Large intestine (tissue), 12 donors: Measurements from ENCODE around the gene PYROXD2. TPM values are rescaled to one million over a fixed set of nuclear protein-coding genes. Genes with fewer than 3 reads are reported as not detected.
A peak's percentile ranks its signal among the peaks of the same experiment; 100 is the strongest.

Experiments used
- DNase-seq, 2 donors: peaks; one replicate each; pipeline versions ENCODE4 v3.0.0 to v3.0.0-alpha.2; 2013
- H3K27ac ChIP-seq: one replicate; pipeline ENCODE4 v1.5.1; 2013; ENCODE audit warnings: low read length
- H3K27me3 ChIP-seq: 2 replicates; pipeline ENCODE4 v1.6.1; 2013; ENCODE audit warnings: low read length; ENCODE audit not compliant: control insufficient read depth, insufficient read depth
- H3K36me3 ChIP-seq: 2 replicates; pipeline ENCODE4 v1.6.1; 2013; ENCODE audit warnings: low read length; ENCODE audit not compliant: control insufficient read depth, insufficient read depth
- H3K4me1 ChIP-seq: one replicate; pipeline ENCODE4 v1.6.1; 2013; ENCODE audit warnings: low read length; ENCODE audit not compliant: control insufficient read depth, insufficient read depth
- H3K4me3 ChIP-seq: one replicate; pipeline ENCODE4 v1.5.1; 2013; ENCODE audit warnings: low read length
- H3K9me3 ChIP-seq: one replicate; pipeline ENCODE4 v1.6.1; 2013; ENCODE audit warnings: mild to moderate bottlenecking, low read depth, low read length, moderate library complexity; ENCODE audit not compliant: control insufficient read depth
- WGBS: methylation state at CpG from one replicate; pipeline ENCODE4 v1.1.5; 2013; ENCODE audit warnings: low lambda C conversion rate; ENCODE audit not compliant: insufficient coverage; 5-methylcytosine and 5-hydroxymethylcytosine counted together
- long read RNA-seq, 11 donors: transcript quantifications; one replicate each; lab custom pipeline, GENCODE V29; 2026
- polyA plus RNA-seq: library from polyadenylated mRNA; unstranded; fragments of 120-200 nt; gene quantifications from one replicate; pipeline ENCODE4 v1.2.1, GENCODE V29; 2013

Gene PYROXD2
- 14.4 TPM for polyA plus RNA-seq
- long read RNA-seq, donor 1, partial matches to known transcripts, result 0 of 3 reads
- long read RNA-seq, donor 1, other reads (novel, unspliced or antisense), result 0 of 3 reads
- long read RNA-seq, donor 2, partial matches to known transcripts, result 6 of 7 reads
- long read RNA-seq, donor 2, other reads (novel, unspliced or antisense), result 0 of 7 reads
- long read RNA-seq, donor 3, result 0 reads
- long read RNA-seq, donor 4, result 0 reads
- long read RNA-seq, donor 5, result 0 reads
- long read RNA-seq, donor 6, result 0 reads
- long read RNA-seq, donor 7, result 0 reads
- long read RNA-seq, donor 8, result 0 reads
- long read RNA-seq, donor 9, partial matches to known transcripts, result 0 of 1 reads
- long read RNA-seq, donor 9, other reads (novel, unspliced or antisense), result 0 of 1 reads
- long read RNA-seq, donor 10, partial matches to known transcripts, result 13 of 15 reads
- long read RNA-seq, donor 10, other reads (novel, unspliced or antisense), result 0 of 15 reads
- long read RNA-seq, donor 11, partial matches to known transcripts, result 0 of 1 reads
- long read RNA-seq, donor 11, other reads (novel, unspliced or antisense), result 0 of 1 reads

- no peaks in the 10 kb centered on the region for H3K9me3 ChIP-seq
- H3K27ac ChIP-seq, result peak within 1 kb of the TSS; percentile 65
- DNase-seq, result peak; percentile 93 to 95
- peaks cover 43% of the 10 kb centered on the region for H3K36me3 ChIP-seq
- WGBS, result no CpG with 5 or more reads among the region's 25 CpGs
- no peaks in the 10 kb centered on the region for H3K27me3 ChIP-seq
- peaks cover 14% of the 10 kb centered on the region for H3K4me1 ChIP-seq
- peak within 1 kb of the TSS; percentile 50 for H3K4me3 ChIP-seq
Observed at GRCh38 chr10:98414932-98415730, at the start of gene PYROXD2. TSS of gene PYROXD2 (minus strand) at chr10:98415182. CDS start at chr10:98415135, 47 bp downstream.

GRCh38 chr10:98463976-98464754, 49.2 kb upstream of the PYROXD2 start:
- Histone ChIP-seq H3K4me3 (no peak overlapping the region), H3K27me3 (no peaks in the 10 kb centered on the region), H3K27ac (no peak overlapping the region), H3K4me1 (peaks cover 9% of the 10 kb centered on the region), H3K9me3 (no peaks in the 10 kb centered on the region), H3K36me3 (no peaks in the 10 kb centered on the region)
- no peak for DNase-seq
- no CpG with 5 or more reads among the region's 8 CpGs for WGBS

DNA sequence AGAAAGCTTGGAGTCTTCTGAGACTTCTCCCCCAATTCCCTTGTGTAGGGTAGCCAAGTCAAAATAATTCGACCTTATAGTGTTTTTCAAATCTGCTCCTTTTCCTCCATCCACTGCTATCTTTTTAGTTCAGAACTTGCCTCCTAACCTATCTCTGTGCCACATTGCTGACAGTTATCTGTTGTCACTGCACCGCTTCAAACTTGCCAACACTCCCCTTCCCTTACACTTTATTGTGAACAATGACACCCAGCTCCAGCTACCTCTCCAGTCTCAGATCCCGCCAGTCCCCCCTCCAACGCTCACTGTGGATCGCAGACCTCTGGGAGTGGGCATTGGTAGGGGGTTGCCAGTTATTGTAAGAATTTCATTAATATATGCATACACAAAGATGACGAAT, 48.0 kb upstream of the PYROXD2 start:
- Histone ChIP-seq H3K4me1 (peaks cover 9% of the 10 kb centered on the region), H3K27me3 (no peaks in the 10 kb centered on the region), H3K36me3 (no peaks in the 10 kb centered on the region), H3K27ac (no peak overlapping the region), H3K9me3 (no peaks in the 10 kb centered on the region), H3K4me3 (no peak overlapping the region)
- no peak for DNase-seq
- 80% methylated on average over 1 of the region's 6 CpGs for WGBS

DNA sequence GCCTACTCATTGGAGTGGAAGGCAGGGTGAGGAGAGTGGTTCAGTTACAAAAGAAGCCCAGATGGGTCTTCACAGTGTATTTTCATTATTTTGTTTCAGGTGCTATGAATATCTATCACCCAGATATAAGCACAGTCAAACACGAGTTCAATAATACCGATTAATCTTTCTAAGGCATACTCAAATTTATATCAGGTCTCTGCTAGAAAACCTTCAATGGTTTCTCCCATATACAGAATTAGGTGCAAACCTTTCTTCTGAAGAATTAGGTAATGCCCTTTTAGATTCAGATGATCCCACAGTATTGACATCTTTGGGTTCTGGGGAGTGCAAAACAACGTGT, 46.5 kb upstream of the PYROXD2 start:
- H3K4me1 ChIP-seq, result peaks cover 9% of the 10 kb centered on the region
- peak overlapping the region; percentile 59 for H3K27ac ChIP-seq
- WGBS, result 80% methylated on average over 2 of the region's 3 CpGs
- no peak overlapping the region for H3K4me3 ChIP-seq
- no peaks in the 10 kb centered on the region for H3K9me3 ChIP-seq
- no peaks in the 10 kb centered on the region for H3K36me3 ChIP-seq
- no peaks in the 10 kb centered on the region for H3K27me3 ChIP-seq
- no peak for DNase-seq

DNA sequence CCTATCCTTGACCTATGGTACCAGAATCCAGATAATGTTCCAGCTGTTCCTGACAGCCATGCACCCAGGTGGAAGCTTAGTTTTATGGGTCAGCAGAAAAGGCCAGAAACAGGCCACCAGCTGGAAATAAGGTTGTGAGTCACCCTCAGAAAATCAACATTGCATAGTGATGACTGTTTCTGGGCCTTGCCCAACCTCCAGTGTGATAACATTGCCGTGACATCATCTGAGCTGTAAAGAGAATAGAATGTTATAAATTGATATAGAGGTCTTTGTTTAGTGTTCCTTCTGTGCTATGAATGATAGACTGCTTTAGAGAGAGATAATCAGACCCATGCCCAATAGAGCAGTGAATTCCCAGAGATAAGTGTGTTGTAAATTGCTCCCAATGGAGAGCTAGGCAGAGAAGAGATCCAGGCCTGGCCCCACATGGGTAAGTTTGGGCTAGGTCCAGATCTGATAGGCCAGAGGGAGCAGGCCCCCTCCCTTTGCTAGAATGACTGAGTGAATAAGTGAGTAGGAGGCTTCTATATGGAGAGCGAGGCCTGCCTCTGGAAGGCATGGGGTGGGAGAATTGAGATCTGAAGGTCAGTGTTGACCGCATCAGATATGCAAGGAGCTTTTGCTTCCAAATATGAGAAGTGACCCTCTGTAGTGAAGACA, 46.0 kb upstream of the PYROXD2 start:
- H3K4me3 ChIP-seq, result no peak overlapping the region
- WGBS, result no CpG with 5 or more reads among the region's 3 CpGs
- H3K27ac ChIP-seq, result peak overlapping the region; percentile 59
- H3K4me1 ChIP-seq, result peaks cover 9% of the 10 kb centered on the region
- no peaks in the 10 kb centered on the region for H3K9me3 ChIP-seq
- no peaks in the 10 kb centered on the region for H3K27me3 ChIP-seq
- peak; percentile 92 to 96 for DNase-seq
- no peaks in the 10 kb centered on the region for H3K36me3 ChIP-seq

- peaks cover 9% of the 10 kb centered on the region for H3K4me1 ChIP-seq
- H3K4me3 ChIP-seq, result no peak overlapping the region
- no CpG with 5 or more reads among the region's 15 CpGs for WGBS
- no peaks in the 10 kb centered on the region for H3K36me3 ChIP-seq
- DNase-seq, result no peak
- no peak overlapping the region for H3K27ac ChIP-seq
- H3K9me3 ChIP-seq, result no peaks in the 10 kb centered on the region
- H3K27me3 ChIP-seq, result no peaks in the 10 kb centered on the region
Observed at GRCh38 chr10:98458809-98459784, 44.1 kb upstream of the PYROXD2 start.

DNA sequence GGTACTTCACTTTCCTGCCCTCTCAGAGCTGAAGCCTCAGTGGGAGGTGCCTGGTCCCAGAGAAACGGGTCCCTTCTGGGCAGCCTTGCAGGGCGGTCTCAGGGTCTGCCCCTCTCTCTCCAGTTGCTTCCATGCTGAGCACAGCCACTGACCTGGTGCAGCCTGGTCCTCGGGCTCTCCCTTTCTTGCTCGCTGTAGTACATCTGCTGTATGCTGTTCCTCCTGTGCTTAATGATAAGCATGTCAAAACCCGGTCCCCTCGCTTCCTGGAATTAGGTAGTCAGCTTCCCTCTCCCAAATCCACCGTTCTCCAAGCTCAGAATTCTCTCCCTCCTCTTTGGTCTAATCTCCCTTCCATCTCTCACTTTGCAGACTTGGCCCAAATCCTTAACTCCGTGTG, 42.7 kb upstream of the PYROXD2 start:
- Histone ChIP-seq H3K27ac (no peak overlapping the region), H3K9me3 (no peaks in the 10 kb centered on the region), H3K27me3 (no peaks in the 10 kb centered on the region), H3K4me3 (no peak overlapping the region), H3K4me1 (peaks cover 9% of the 10 kb centered on the region), H3K36me3 (no peaks in the 10 kb centered on the region)
- no peak for DNase-seq
- no CpG with 5 or more reads among the region's 8 CpGs for WGBS

DNA sequence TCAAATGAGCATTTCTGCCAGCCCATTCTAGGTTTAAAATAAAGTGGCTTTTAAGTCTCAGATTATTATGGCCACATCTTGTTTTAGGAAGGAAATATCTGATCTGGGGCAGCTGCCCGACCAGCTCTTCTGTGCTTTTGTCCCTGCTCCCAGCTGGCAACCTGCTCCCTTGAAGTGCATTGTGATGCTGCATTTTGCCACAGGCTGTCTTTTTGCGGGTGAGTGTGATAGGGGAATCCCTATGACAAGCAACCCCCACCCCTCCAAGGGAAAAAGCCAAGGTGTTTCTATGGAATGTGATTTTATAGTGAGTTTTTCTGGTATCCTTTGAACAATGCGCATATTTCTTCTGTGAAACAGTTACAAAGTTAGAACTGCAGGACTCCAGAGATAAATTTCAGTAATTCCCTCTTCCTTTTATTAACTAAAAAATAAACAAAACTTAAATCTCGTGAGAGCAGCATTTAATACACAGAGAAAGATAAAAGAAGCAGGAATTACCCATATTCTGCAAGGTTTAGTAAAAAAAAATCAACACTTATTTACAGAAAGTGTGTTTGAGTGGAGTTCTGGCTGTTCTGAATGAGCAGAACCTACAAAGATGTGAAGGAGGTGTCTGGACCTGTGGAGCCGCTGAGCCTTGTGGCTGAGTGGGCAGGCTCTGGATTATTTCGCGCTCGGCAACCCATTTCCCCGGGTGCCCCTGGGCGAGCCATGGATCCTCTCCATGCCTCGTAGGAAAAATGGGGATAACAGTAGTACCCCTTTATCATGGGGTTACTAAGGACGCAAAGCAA, 41.9 kb upstream of the PYROXD2 start:
- H3K27me3 ChIP-seq, result no peaks in the 10 kb centered on the region
- no peaks in the 10 kb centered on the region for H3K36me3 ChIP-seq
- no peak overlapping the region for H3K4me3 ChIP-seq
- WGBS, result 40% methylated on average over 2 of the region's 12 CpGs
- H3K27ac ChIP-seq, result no peak overlapping the region
- no peaks in the 10 kb centered on the region for H3K9me3 ChIP-seq
- H3K4me1 ChIP-seq, result peaks cover 9% of the 10 kb centered on the region
- DNase-seq, result no peak
